K562 (cell line): Measurements from ENCODE around the gene PRC1. TPM values are rescaled to one million over a fixed set of nuclear protein-coding genes. Genes with fewer than 3 reads are reported as not detected.

Experiments
- ATAC-seq: fragments of 200-7000 bp; cut with Tn5 transposase; 3 replicates; pipeline ENCODE4 v1.9.1; 2020; ENCODE audit warnings: moderate library complexity
- BruUV-seq: library from RNA; stranded (reverse); fragments of 400-500 nt; replicated peaks from 2 replicates; lab custom pipeline; 2021; lab: Mats Ljungman, UMichigan
- CTCF ChIA-PET: fragments of 300-600 bp; formaldehyde crosslinking; extraction: SDS; loops from one replicate; lab custom pipeline; 2021; ENCODE audit warnings: low intra/inter-chr PET ratio; lab: Yijun Ruan, JAX
- POLR2A ChIA-PET: fragments of 300-600, 350-650 bp; sonication (Branson Sonifier 250); formaldehyde crosslinking; extraction: SDS; loops from one replicate; lab custom pipeline; 2021; ENCODE audit warnings: antibody characterized with exemption, inconsistent platforms; lab: Yijun Ruan, JAX
- DNase-seq, 4 experiments: peaks; one replicate each; pipeline versions ENCODE4 v3.0.0 to v3.0.0-alpha.2; 2011 to 2018; ENCODE audit warnings: low spot score in 3 of 4, mixed read lengths in 3 of 4; ENCODE audit errors: extremely low read depth in 1 of 4
- FAIRE-seq: peaks from 2 replicates; lab custom pipeline; 2011; peaks lifted over from hg19 to GRCh38; lab: Jason Lieb, UNC
- H2AFZ ChIP-seq: 2 replicates; pipeline ENCODE4 v1.6.0; 2011; ENCODE audit warnings: low read depth, low read length, control low read depth, inconsistent platforms
- H3K27ac ChIP-seq: fragments of 200-600 bp; 3 replicates; pipeline ENCODE4 v1.8.0; 2011; ENCODE audit warnings: low read depth, mild to moderate bottlenecking, control low read depth, inconsistent platforms, low read length, moderate library complexity, mixed read lengths; ENCODE audit errors: extremely low read depth
- H3K27me3 ChIP-seq, 2 experiments: fragments of 300-600 bp in 1 of 2; 2 replicates in 1 of 2; 3 replicates in 1 of 2; pipeline versions ENCODE4 v1.6.0 to v1.8.0; 2011; ENCODE audit warnings: inconsistent platforms in 2 of 2, low read length in 2 of 2, mild to moderate bottlenecking in 1 of 2, mixed read lengths in 1 of 2, moderate library complexity in 1 of 2; ENCODE audit not compliant: control insufficient read depth in 2 of 2, insufficient read depth in 2 of 2
- H3K36me3 ChIP-seq: fragments of 300-600 bp; 3 replicates; pipeline ENCODE4 v1.8.0; 2011; ENCODE audit warnings: mild to moderate bottlenecking, low read length, inconsistent platforms; ENCODE audit not compliant: control insufficient read depth, insufficient read depth
- H3K4me1 ChIP-seq, 2 experiments: fragments of 200-600 bp in 1 of 2; replicated peaks in 1 of 2; 2 replicates in 1 of 2; 3 replicates in 1 of 2; pipeline versions ENCODE4 v1.5.1 to v1.8.0; 2011; ENCODE audit warnings: inconsistent platforms in 2 of 2, low read length in 2 of 2, mild to moderate bottlenecking in 1 of 2, mixed read lengths in 1 of 2, moderate library complexity in 1 of 2; ENCODE audit not compliant: control insufficient read depth in 2 of 2, insufficient read depth in 2 of 2
- H3K4me2 ChIP-seq: 2 replicates; pipeline ENCODE4 v1.6.1; 2011; ENCODE audit warnings: low read length, control low read depth, inconsistent platforms, mixed read lengths; ENCODE audit not compliant: insufficient read depth
- H3K4me3 ChIP-seq: fragments of 200-600 bp; sonication (generic), shearing (Covaris generic); 2 replicates; pipeline ENCODE4 v1.5.1; 2016; ENCODE audit warnings: control low read depth, inconsistent platforms
- H3K79me2 ChIP-seq: fragments of 200-600 bp; 3 replicates; pipeline ENCODE4 v1.8.0; 2011; ENCODE audit warnings: low read length, inconsistent platforms; ENCODE audit not compliant: control insufficient read depth, insufficient read depth
- H3K9ac ChIP-seq, 2 experiments: 2 replicates each; pipeline versions ENCODE4 v1.6.0 to v1.6.1; 2011; ENCODE audit warnings: low read depth in 2 of 2, low read length in 2 of 2, control low read depth in 1 of 2, inconsistent platforms in 1 of 2, mild to moderate bottlenecking in 1 of 2, mixed read lengths in 1 of 2; ENCODE audit not compliant: insufficient read depth in 1 of 2
- H3K9me1 ChIP-seq: one replicate; pipeline ENCODE4 v1.6.0; 2011; ENCODE audit warnings: inconsistent platforms, mild to moderate bottlenecking, low read length, moderate library complexity; ENCODE audit not compliant: control insufficient read depth, insufficient read depth
- H3K9me3 ChIP-seq: replicated peaks from 2 replicates; pipeline ENCODE4 v1.5.1; 2011; ENCODE audit warnings: low read depth, low read length, inconsistent platforms; ENCODE audit not compliant: control insufficient read depth, insufficient read depth
- H4K20me1 ChIP-seq: replicated peaks from 2 replicates; pipeline ENCODE4 v1.6.1; 2011; ENCODE audit warnings: low read length, inconsistent platforms, mixed read lengths; ENCODE audit not compliant: control insufficient read depth, insufficient read depth
- BCOR ChIP-seq: fragments of 450-650 bp; IDR thresholded peaks from 2 replicates; pipeline ENCODE4 v1.6.1; 2016
- CHAMP1 ChIP-seq: fragments of 450-650 bp; IDR thresholded peaks from 2 replicates; pipeline ENCODE4 v1.6.1; 2016; ENCODE audit warnings: mild to moderate bottlenecking
- FOXA3 ChIP-seq, 2 experiments: fragments of 450-650 bp in 1 of 2; sonication (generic) in 1 of 2; formaldehyde crosslinking; IDR thresholded peaks in 1 of 2; conservative IDR thresholded peaks in 1 of 2; 2 replicates each; pipeline versions ENCODE4 v1.4.0 to v1.8.0; 2020 to 2022; ENCODE audit warnings: mild to moderate bottlenecking in 2 of 2, missing genetic modification reagents in 1 of 2
- MLX ChIP-seq, 2 experiments: fragments of 450-650 bp in 1 of 2; sonication (generic) in 1 of 2; formaldehyde crosslinking; conservative IDR thresholded peaks; 2 replicates each; pipeline versions ENCODE4 v1.4.0 to v1.8.1; 2020 to 2022; ENCODE audit warnings: mild to moderate bottlenecking in 1 of 2, missing genetic modification reagents in 1 of 2
- MYBL2 ChIP-seq, 2 experiments: fragments of 450-650 bp in 1 of 2; sonication (generic) in 1 of 2; formaldehyde crosslinking in 1 of 2; IDR thresholded peaks; 2 replicates each; pipeline versions ENCODE4 v1.6.1 to v1.8.1; 2017 to 2022; ENCODE audit warnings: borderline replicate concordance in 1 of 2, inconsistent platforms in 1 of 2, low read depth in 1 of 2, mild to moderate bottlenecking in 1 of 2, missing genetic modification reagents in 1 of 2, moderate library complexity in 1 of 2
- RBM25 ChIP-seq: fragments of 200-400 bp; formaldehyde crosslinking; IDR thresholded peaks from 2 replicates; pipeline ENCODE4 v1.6.1; 2018; ENCODE audit warnings: low read length, low read depth, moderate library complexity; ENCODE audit not compliant: severe bottlenecking
- SFPQ ChIP-seq: fragments of 200-400 bp; formaldehyde crosslinking; IDR thresholded peaks from 2 replicates; pipeline ENCODE4 v1.6.1; 2017; ENCODE audit warnings: mild to moderate bottlenecking, low read depth, low read length, moderate library complexity
- SMAD2 ChIP-seq: fragments of 150-350 bp; IDR thresholded peaks from 2 replicates; pipeline ENCODE4 v1.6.1; 2014; ENCODE audit warnings: low read depth, mild to moderate bottlenecking, low read length
- TAL1 ChIP-seq: fragments of 450-650 bp; IDR thresholded peaks from 2 replicates; pipeline ENCODE4 v1.6.1; 2016; ENCODE audit warnings: mild to moderate bottlenecking
- ZBTB7A ChIP-seq: IDR thresholded peaks from 2 replicates; pipeline ENCODE4 v1.6.1; 2011; ENCODE audit warnings: low read depth, mild to moderate bottlenecking, low read length, moderate library complexity, borderline replicate concordance; ENCODE audit not compliant: control insufficient read depth
- ZNF12 ChIP-seq: sonication (generic); formaldehyde crosslinking; IDR thresholded peaks from 2 replicates; pipeline ENCODE4 v1.4.0; 2020; ENCODE audit warnings: mild to moderate bottlenecking, missing genetic modification reagents
- WGBS: fragments of 100-300 bp; shearing (Covaris generic); methylation state at CpG from one replicate; pipeline ENCODE4 v1.1.6; 2016; ENCODE audit warnings: low coverage, mixed read lengths; ENCODE audit not compliant: insufficient coverage; ENCODE audit errors: missing lambda C conversion rate; 5-methylcytosine and 5-hydroxymethylcytosine counted together
- in situ Hi-C: fragments of 300-500 bp; cut with MboI; formaldehyde crosslinking; loops from 4 replicates; pipeline ENCODE4 v1.15.0; 2018; ENCODE audit warnings: inconsistent platforms, mixed read lengths
- intact Hi-C: fragments of 100-400 bp; cut with micrococcal nuclease; formaldehyde crosslinking; loops from 2 replicates; pipeline ENCODE4 v1.14.2; 2022
- polyA plus RNA-seq, 8 experiments: library from polyadenylated mRNA; depleted of rRNA in 4 of 8; stranded (reverse) in 5 of 8; unstranded in 3 of 8; fragments of >200 nt; fragmentation: Nextera tagmentation in 2 of 8; fragmentation: Illumina TruSeq in 1 of 8; extraction: Ambion mirVana in 2 of 8; extraction: Trizol in 1 of 8; gene quantifications; 2 replicates each; pipeline versions ENCODE4 v1.2.1 to v1.2.3, GENCODE V29; 2011 to 2014; ENCODE audit warnings: inconsistent platforms in 1 of 8, missing spikeins in 1 of 8
- total RNA-seq, 7 experiments: library from RNA; depleted of rRNA in 6 of 7; stranded (reverse); fragments of >200 nt in 6 of 7; fragmentation: Illumina TruSeq in 2 of 7; extraction: Trizol in 2 of 7; gene quantifications; 2 replicates each; pipeline versions ENCODE4 v1.2.1 to v1.2.3, GENCODE V29; 2011 to 2021; ENCODE audit warnings: low replicate concordance in 1 of 7
- TF ChIP-seq, protein P1 (sequence below): fragments of 250-450 bp; sonication (Bioruptor Pico); IDR thresholded peaks from 2 replicates; pipeline ENCODE4 v1.8.0; 2021; ENCODE audit warnings: borderline replicate concordance, mild to moderate bottlenecking, moderate library complexity; ENCODE audit not compliant: poor library complexity, severe bottlenecking

Gene PRC1
- total and polyA plus RNA-seq, 9 of the 15 experiments (the other 6 are each of a cell fraction or from before 2014, with no cell fraction given) = 156 to 391 (median 240) TPM

DNA sequence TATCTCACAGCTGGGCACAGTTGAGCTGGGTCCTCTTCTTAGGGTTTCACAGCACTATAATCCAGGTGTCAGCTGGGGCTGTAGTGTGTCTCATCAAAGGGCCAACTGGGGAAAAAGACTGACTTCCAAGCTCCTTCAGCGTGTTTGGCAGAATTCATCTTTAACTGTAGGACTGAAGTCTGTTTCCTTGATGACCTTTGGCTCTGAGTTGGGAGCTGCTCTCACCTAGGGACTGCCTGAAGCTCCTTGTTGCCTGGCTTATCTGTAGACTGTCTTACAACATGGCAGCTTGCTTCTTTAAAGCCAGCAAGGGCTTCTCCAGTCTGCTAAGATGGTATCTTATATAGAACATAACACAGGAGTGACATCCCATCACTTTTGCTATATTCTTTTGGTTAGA lies 33.3 kb upstream of the PRC1 start (continued):
- TF ChIP-seq SFPQ = no peak
- TF ChIP-seq MLX (CRISPR knock-in tag; conservative IDR thresholded peaks at IDR 0.05) = no peak
- no peak for TF ChIP-seq ZNF12 (CRISPR knock-in tag)
- TF ChIP-seq MYBL2 (IDR thresholded peaks at IDR 0.05; ENCODE audit: low read depth) = no peak
- no peak for TF ChIP-seq MYBL2 (CRISPR knock-in tag; IDR thresholded peaks at IDR 0.05; ENCODE audit: borderline replicate concordance)
- no peak for TF ChIP-seq ZBTB7A
- TF ChIP-seq, all 486 proteins: peak for 0

- Histone ChIP-seq H2AFZ (no peak overlapping the region), H3K9me1 (no peaks in the 10 kb centered on the region), H3K4me1 (peaks cover 9 to 14% of the 10 kb centered on the region in 2 experiments; a peak in 4 of 5 replicates), H3K27ac (no peak overlapping the region), H3K9ac (no peak overlapping the region), H3K79me2 (peaks cover 34% of the 10 kb centered on the region), H4K20me1 (no peaks in the 10 kb centered on the region), H3K9me3 (no peaks in the 10 kb centered on the region), H3K27me3 (no peaks in the 10 kb centered on the region), H3K36me3 (peaks cover 3% of the 10 kb centered on the region; the same call in 2 of the 3 replicates), H3K4me2 (no peak overlapping the region), H3K4me3 (no peak overlapping the region)
- intact Hi-C loops (no loop called here), in situ Hi-C loops (no loop called here)
- no TSS peak for BruUV-seq
- 73% methylated on average over 6 of the region's 7 CpGs for WGBS
- ATAC-seq (no peak), FAIRE-seq (no peak), DNase-seq (no peak)
- POLR2A ChIA-PET = interaction anchor here (1.5 to 3.5 kb wide), 4 partner anchors 9 to 69 kb away, joined by 7 to 21 read pairs (median 9); partner anchors contain the start of genes PRC1 and RCCD1
- CTCF ChIA-PET = no interaction called here
- TF ChIP-seq, protein P1, sequence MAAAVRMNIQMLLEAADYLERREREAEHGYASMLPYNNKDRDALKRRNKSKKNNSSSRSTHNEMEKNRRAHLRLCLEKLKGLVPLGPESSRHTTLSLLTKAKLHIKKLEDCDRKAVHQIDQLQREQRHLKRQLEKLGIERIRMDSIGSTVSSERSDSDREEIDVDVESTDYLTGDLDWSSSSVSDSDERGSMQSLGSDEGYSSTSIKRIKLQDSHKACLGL (CRISPR knock-in tag) = no peak
- TF ChIP-seq SMAD2 = no peak
- peak; percentile 26; the same call in 1 of the 2 replicates for TF ChIP-seq TAL1
- no peak for TF ChIP-seq FOXA3 (CRISPR knock-in tag; conservative IDR thresholded peaks at IDR 0.05 in 1 of 2, IDR thresholded peaks at IDR 0.05 in 1 of 2)
- peak; percentile 71 for TF ChIP-seq BCOR
- 0 out of 2 replicates have a peak, but pooled peaks have one; percentile 18 for TF ChIP-seq CHAMP1
- peak; percentile 55 for TF ChIP-seq RBM25
Observed at GRCh38 chr15:91023720-91024119, 29.4 kb upstream of the PRC1 start.
